Gastrocnemius medialis (tissue), 4 donors: ENCODE measurements around the gene HCFC1.

Experiments used
- POLR2A ChIP-seq, 2 donors: fragments of 450-650 bp; IDR thresholded peaks; one replicate each; pipeline ENCODE4 v1.6.1; 2017; ENCODE audit warnings: antibody characterized with exemption in 2 of 2, mild to moderate bottlenecking in 2 of 2, moderate library complexity in 2 of 2
- TF ChIP-seq, protein P1 (sequence below), 5 experiments: fragments of 450-650 bp in 3 of 5; fragments of 200-600 bp in 2 of 5; sonication (generic) in 2 of 5; IDR thresholded peaks in 4 of 5; conservative IDR thresholded peaks in 1 of 5; 1 replicate in 4 of 5; 2 replicates in 1 of 5; pipeline ENCODE4 v1.5.1; 2016 to 2019; ENCODE audit warnings: antibody characterized with exemption in 5 of 5, mild to moderate bottlenecking in 3 of 5, moderate library complexity in 3 of 5

DNA sequence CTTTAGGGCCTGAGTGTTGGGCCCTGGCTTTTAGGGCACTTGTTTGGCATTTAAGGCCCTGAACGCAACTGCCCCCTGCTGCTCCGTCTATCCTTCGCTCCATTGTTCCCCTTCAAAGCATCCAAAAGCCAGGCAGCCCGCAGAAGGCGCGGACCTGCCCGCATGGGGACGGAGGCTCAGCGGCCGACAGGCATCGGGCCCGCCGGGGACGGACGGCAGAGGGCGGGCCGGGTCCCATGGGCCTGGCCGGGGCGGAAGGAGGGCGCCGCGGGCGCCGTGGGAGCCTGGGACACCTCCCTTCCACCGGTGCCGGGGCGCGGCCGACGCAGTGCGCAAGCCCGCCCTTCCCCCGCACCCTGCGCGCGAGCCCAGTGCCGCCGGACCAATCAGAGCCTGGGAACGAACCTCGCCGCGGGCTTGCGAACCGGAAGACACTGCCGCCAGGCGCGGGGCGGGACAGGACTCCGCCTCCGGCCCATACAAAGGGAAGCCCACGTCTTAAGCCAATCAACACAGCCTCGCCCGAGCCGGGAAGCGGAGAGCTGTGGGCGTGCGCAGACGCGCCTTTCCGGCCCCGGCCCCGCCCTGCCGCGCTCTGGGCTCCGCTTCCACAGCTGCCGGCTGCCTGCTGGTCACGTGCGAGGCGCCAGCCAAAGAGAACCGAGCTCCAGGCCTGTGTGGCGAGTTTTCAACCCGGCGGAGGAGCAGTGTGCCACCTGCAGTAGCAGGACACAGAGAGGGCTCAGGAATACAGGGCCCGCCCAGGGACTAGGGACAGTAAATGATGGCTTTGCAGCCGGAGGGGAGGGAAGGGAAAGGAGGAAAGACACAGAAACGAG, 43.5 kb downstream of the HCFC1 start:
- TF ChIP-seq, protein P1, sequence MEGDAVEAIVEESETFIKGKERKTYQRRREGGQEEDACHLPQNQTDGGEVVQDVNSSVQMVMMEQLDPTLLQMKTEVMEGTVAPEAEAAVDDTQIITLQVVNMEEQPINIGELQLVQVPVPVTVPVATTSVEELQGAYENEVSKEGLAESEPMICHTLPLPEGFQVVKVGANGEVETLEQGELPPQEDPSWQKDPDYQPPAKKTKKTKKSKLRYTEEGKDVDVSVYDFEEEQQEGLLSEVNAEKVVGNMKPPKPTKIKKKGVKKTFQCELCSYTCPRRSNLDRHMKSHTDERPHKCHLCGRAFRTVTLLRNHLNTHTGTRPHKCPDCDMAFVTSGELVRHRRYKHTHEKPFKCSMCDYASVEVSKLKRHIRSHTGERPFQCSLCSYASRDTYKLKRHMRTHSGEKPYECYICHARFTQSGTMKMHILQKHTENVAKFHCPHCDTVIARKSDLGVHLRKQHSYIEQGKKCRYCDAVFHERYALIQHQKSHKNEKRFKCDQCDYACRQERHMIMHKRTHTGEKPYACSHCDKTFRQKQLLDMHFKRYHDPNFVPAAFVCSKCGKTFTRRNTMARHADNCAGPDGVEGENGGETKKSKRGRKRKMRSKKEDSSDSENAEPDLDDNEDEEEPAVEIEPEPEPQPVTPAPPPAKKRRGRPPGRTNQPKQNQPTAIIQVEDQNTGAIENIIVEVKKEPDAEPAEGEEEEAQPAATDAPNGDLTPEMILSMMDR (IDR thresholded peaks at IDR 0.05 in 4 of 5, conservative IDR thresholded peaks at IDR 0.05 in 1 of 5) = peak in 4 of 5 experiments; percentile 24 to 27 (median 25)
- peak; percentile 88 to 92 for TF ChIP-seq POLR2A (IDR thresholded peaks at IDR 0.05)
